HG03565 (cell line): Measurements from ENCODE around the gene FOXL3.
"Not testable (repeated sequence)": the region's sequence is repeated elsewhere in the genome, so short reads cannot be mapped to it uniquely, and the experiment has no call there.

ENCODE experiments used
- ATAC-seq: cut with Tn5 transposase; IDR thresholded peaks from one replicate; pipeline ENCODE4 v1.9.1; 2021; ENCODE audit warnings: mild to moderate bottlenecking, moderate library complexity; ENCODE audit not compliant: unreplicated experiment

The FOXL3 gene

GRCh38 chr7:289756-290553 lies at the start of gene FOXL3:
TSS of gene FOXL3 (plus strand) at chr7:290170. CDS start at chr7:290170, 0 bp downstream.
- ATAC-seq = no peak

- no peak for ATAC-seq
Measured at GRCh38 chr7:240887-241421, 49.0 kb upstream of the FOXL3 start.

- no peak for ATAC-seq
Measured at GRCh38 chr7:241513-241912, 48.5 kb upstream of the FOXL3 start.

GRCh38 chr7:242826-243579 lies 47.0 kb upstream of the FOXL3 start:
- not testable (repeated sequence) for ATAC-seq

- not testable (repeated sequence) for ATAC-seq
Measured at GRCh38 chr7:243580-243978, 46.4 kb upstream of the FOXL3 start.

- ATAC-seq = no peak
Measured at GRCh38 chr7:244974-245373, 45.0 kb upstream of the FOXL3 start.

GRCh38 chr7:245574-246295 lies 44.2 kb upstream of the FOXL3 start:
- ATAC-seq = no peak

- ATAC-seq = no peak
Measured at GRCh38 chr7:246451-246850, 43.5 kb upstream of the FOXL3 start.

GRCh38 chr7:247181-247580 lies 42.8 kb upstream of the FOXL3 start:
- no peak for ATAC-seq

GRCh38 chr7:247636-248035 lies 42.3 kb upstream of the FOXL3 start:
- ATAC-seq = no peak

GRCh38 chr7:248732-249435 lies 41.1 kb upstream of the FOXL3 start:
- ATAC-seq = no peak

- no peak for ATAC-seq
Measured at GRCh38 chr7:249989-250388, 40.0 kb upstream of the FOXL3 start.

GRCh38 chr7:250523-250922 lies 39.4 kb upstream of the FOXL3 start:
- ATAC-seq = no peak

GRCh38 chr7:251005-251404 lies 39.0 kb upstream of the FOXL3 start:
- no peak for ATAC-seq

- no peak for ATAC-seq
Measured at GRCh38 chr7:251446-252175, 38.4 kb upstream of the FOXL3 start.

- ATAC-seq = no peak
Measured at GRCh38 chr7:252216-252965, 37.6 kb upstream of the FOXL3 start.

- no peak for ATAC-seq
Measured at GRCh38 chr7:252981-253380, 37.0 kb upstream of the FOXL3 start.

GRCh38 chr7:253581-254336 lies 36.2 kb upstream of the FOXL3 start:
- no peak for ATAC-seq
